Mesenchymal stem cell (in vitro differentiated cells and primary cell): ENCODE data around the gene MAN1A1.

ENCODE experiments used
- DNase-seq: peaks from one replicate; pipeline ENCODE4 v3.0.0-alpha.2; 2013
- H2AFZ ChIP-seq: one replicate; pipeline ENCODE4 v1.6.1; 2013; ENCODE audit warnings: low read depth, mild to moderate bottlenecking, control low read depth, inconsistent platforms, low read length, moderate library complexity
- H2AK5ac ChIP-seq: 2 replicates; pipeline ENCODE4 v1.6.1; 2013; ENCODE audit warnings: low read length, moderate library complexity, mild to moderate bottlenecking, inconsistent platforms; ENCODE audit not compliant: severe bottlenecking
- H2BK120ac ChIP-seq: one replicate; pipeline ENCODE4 v1.6.1; 2013; ENCODE audit warnings: low read depth, mild to moderate bottlenecking, inconsistent platforms, low read length, moderate library complexity
- H2BK12ac ChIP-seq, 2 experiments: one replicate each; pipeline ENCODE4 v1.6.1; 2013; ENCODE audit warnings: inconsistent platforms in 2 of 2, low read length in 2 of 2, mild to moderate bottlenecking in 2 of 2, moderate library complexity in 2 of 2, control low read depth in 1 of 2
- H2BK15ac ChIP-seq: one replicate; pipeline ENCODE4 v1.6.1; 2013; ENCODE audit warnings: mild to moderate bottlenecking, low read depth, inconsistent platforms; ENCODE audit not compliant: poor library complexity, severe bottlenecking
- H2BK5ac ChIP-seq: 2 replicates; pipeline ENCODE4 v1.6.1; 2013; ENCODE audit warnings: low read depth, mild to moderate bottlenecking, low read length, control low read depth, inconsistent platforms; ENCODE audit not compliant: poor library complexity, severe bottlenecking
- H3K14ac ChIP-seq, 2 experiments: one replicate each; pipeline ENCODE4 v1.6.1; 2013; ENCODE audit warnings: inconsistent platforms in 2 of 2, low read length in 2 of 2, control low read depth in 1 of 2, mild to moderate bottlenecking in 1 of 2, moderate library complexity in 1 of 2
- H3K18ac ChIP-seq, 2 experiments: one replicate each; pipeline ENCODE4 v1.6.1; 2013; ENCODE audit warnings: inconsistent platforms in 2 of 2, low read length in 2 of 2, control low read depth in 1 of 2, low read depth in 1 of 2, mild to moderate bottlenecking in 1 of 2
- H3K23ac ChIP-seq, 2 experiments: one replicate each; pipeline ENCODE4 v1.6.1; 2013; ENCODE audit warnings: inconsistent platforms in 2 of 2, low read length in 2 of 2, mild to moderate bottlenecking in 2 of 2, moderate library complexity in 2 of 2, control low read depth in 1 of 2
- H3K27ac ChIP-seq: 2 replicates; pipeline ENCODE4 v1.5.1; 2013; ENCODE audit warnings: mild to moderate bottlenecking, moderate library complexity, low read length, control low read depth, inconsistent platforms; ENCODE audit not compliant: poor library complexity, severe bottlenecking
- H3K27me3 ChIP-seq, 2 experiments: 2 replicates each; pipeline versions ENCODE4 v1.6.1 to v1.7.0; 2013; ENCODE audit warnings: low read length in 2 of 2, mild to moderate bottlenecking in 2 of 2, moderate library complexity in 2 of 2, control low read depth in 1 of 2, inconsistent platforms in 1 of 2; ENCODE audit not compliant: control insufficient read depth in 1 of 2, insufficient read depth in 1 of 2
- H3K36me3 ChIP-seq, 2 experiments: 2 replicates each; pipeline versions ENCODE4 v1.6.1 to v1.7.0; 2013; ENCODE audit warnings: low read length in 2 of 2, control low read depth in 1 of 2, inconsistent platforms in 1 of 2, low read depth in 1 of 2, mild to moderate bottlenecking in 1 of 2; ENCODE audit not compliant: insufficient read depth in 2 of 2, control insufficient read depth in 1 of 2
- H3K4ac ChIP-seq, 2 experiments: one replicate each; pipeline ENCODE4 v1.6.1; 2013; ENCODE audit warnings: inconsistent platforms in 2 of 2, low read length in 2 of 2, mild to moderate bottlenecking in 2 of 2, moderate library complexity in 2 of 2, control low read depth in 1 of 2, low read depth in 1 of 2
- H3K4me1 ChIP-seq: 2 replicates; pipeline ENCODE4 v1.6.1; 2013; ENCODE audit warnings: low read depth, low read length, control low read depth; ENCODE audit not compliant: control insufficient read depth, insufficient read depth
- H3K4me2 ChIP-seq: 2 replicates; pipeline ENCODE4 v1.6.1; 2013; ENCODE audit warnings: low read length, mild to moderate bottlenecking, inconsistent platforms; ENCODE audit not compliant: poor library complexity, severe bottlenecking
- H3K4me3 ChIP-seq, 2 experiments: 2 replicates each; pipeline versions ENCODE4 v1.5.1 to v1.7.0; 2013; ENCODE audit warnings: low read length in 2 of 2, mild to moderate bottlenecking in 2 of 2, control low read depth in 1 of 2, low read depth in 1 of 2; ENCODE audit not compliant: insufficient read depth in 1 of 2
- H3K79me1 ChIP-seq: replicated peaks from 2 replicates; pipeline ENCODE4 v1.6.1; 2013; ENCODE audit warnings: mild to moderate bottlenecking, control low read depth, low read length, inconsistent platforms; ENCODE audit not compliant: poor library complexity, severe bottlenecking
- H3K9ac ChIP-seq: 2 replicates; pipeline ENCODE4 v1.7.0; 2013; ENCODE audit warnings: mild to moderate bottlenecking, low read length, moderate library complexity
- H3K9me3 ChIP-seq: 2 replicates; pipeline ENCODE4 v1.7.0; 2013; ENCODE audit warnings: mild to moderate bottlenecking, low read length; ENCODE audit not compliant: control insufficient read depth
- H4K8ac ChIP-seq: one replicate; pipeline ENCODE4 v1.6.1; 2013; ENCODE audit warnings: inconsistent platforms, mild to moderate bottlenecking, low read length, moderate library complexity
- H4K91ac ChIP-seq: one replicate; pipeline ENCODE4 v1.6.1; 2013; ENCODE audit warnings: mild to moderate bottlenecking, low read length, inconsistent platforms
- WGBS: methylation state at CpG from one replicate; pipeline ENCODE4 v1.1.7; 2013; ENCODE audit warnings: mixed read lengths; 5-methylcytosine and 5-hydroxymethylcytosine counted together

Gene MAN1A1

DNA sequence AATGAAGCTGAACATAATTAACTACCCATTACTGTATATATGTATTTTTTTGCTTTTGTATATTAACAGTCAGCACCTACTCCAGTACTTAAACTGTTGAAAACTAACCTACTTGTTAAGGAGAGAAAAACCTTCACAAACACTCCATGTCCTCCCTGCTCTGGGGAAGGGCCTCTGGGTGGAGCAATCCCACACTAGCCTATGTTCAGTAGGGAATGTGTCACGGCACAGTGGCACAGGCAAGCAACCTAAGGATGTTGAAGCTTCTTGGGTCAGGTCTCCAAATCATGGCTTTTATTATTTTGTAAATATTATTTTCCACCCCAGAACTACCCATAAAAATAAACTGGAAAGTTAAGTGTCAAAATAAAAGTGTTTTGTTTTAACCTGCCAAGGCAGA is 5.3 kb downstream of the MAN1A1 start:
- no peak overlapping the region for H2AFZ ChIP-seq
- H3K27me3 ChIP-seq: no peaks in the 10 kb centered on the region
- peak overlapping the region in 1 of 2 experiments; percentile 93 for H3K4me3 ChIP-seq
- H3K4me1 ChIP-seq: peaks cover 4% of the 10 kb centered on the region
- DNase-seq: no peak
- H2BK120ac ChIP-seq: no peak overlapping the region
- no peak overlapping the region for H4K8ac ChIP-seq
- H3K23ac ChIP-seq: no peak overlapping the region
- H2BK15ac ChIP-seq: no peak overlapping the region
- WGBS: no CpG with 5 or more reads among the region's 1 CpG
- no peak overlapping the region for H2AK5ac ChIP-seq
- H4K91ac ChIP-seq: no peak overlapping the region
- H3K4ac ChIP-seq: no peak overlapping the region
- no peak overlapping the region for H3K14ac ChIP-seq
- H3K27ac ChIP-seq: no peak overlapping the region
- H3K79me1 ChIP-seq: peaks cover 21% of the 10 kb centered on the region
- no peaks in the 10 kb centered on the region for H3K9me3 ChIP-seq
- peaks cover 0 to 62% of the 10 kb centered on the region in 2 experiments for H3K36me3 ChIP-seq
- H3K4me2 ChIP-seq: no peak overlapping the region
- no peak overlapping the region for H3K18ac ChIP-seq
- no peak overlapping the region for H2BK12ac ChIP-seq
- H3K9ac ChIP-seq: peak overlapping the region; percentile 48
- no peak overlapping the region for H2BK5ac ChIP-seq

DNA sequence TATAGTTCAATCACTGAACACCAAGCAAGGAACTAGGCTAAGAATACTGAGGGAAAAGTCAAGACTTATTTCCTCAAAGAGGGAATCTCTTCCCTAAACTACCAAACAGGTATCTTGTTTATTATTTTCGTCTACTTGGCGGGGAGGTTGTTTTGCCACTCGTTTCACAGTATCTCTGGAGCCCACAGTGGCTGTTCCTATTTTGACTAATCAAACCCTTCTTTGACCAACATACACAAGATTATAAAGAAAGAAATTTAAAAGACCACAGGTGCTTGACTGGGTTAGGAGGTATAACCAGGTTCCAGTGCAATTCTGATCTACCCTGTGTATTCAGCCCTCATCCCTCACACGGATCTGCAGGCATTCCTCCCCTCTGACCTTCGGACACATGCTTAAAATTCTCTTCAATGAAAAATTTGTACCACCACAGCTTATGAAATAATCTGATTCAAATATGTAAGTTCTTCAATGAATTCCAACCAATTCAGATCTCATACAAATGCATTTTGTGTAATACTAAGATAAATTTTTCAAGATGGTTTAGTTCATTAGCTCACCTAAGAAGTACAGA is 5.9 kb downstream of the MAN1A1 start:
- no peak for DNase-seq

DNA sequence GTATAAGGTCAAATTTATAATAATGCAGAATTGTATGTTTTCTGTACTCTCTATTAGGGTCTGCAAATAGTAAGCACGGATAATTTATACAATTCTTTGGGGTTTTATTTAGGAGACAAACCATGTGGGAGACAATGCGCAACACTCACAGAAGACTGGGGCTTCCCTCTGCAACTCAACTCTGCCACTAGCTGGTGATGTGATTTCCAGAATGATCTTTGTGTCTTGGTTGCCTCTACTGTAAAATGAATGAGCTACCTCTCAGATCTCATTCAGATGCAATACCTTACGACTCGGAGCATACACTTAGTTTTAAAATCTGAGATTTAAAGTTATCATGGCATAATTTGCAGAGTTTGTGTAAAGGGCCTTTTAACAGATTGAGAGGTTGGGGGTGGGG is 6.4 kb downstream of the MAN1A1 start:
- Histone ChIP-seq H2BK120ac (no peak overlapping the region), H2AFZ (no peak overlapping the region), H2BK5ac (no peak overlapping the region), H3K14ac (no peak overlapping the region), H2BK12ac (no peak overlapping the region), H3K27ac (no peak overlapping the region), H3K4me1 (peaks cover 4% of the 10 kb centered on the region), H3K23ac (no peak overlapping the region), H3K36me3 (peaks cover 0 to 73% of the 10 kb centered on the region in 2 experiments), H3K9ac (no peak overlapping the region), H3K4ac (no peak overlapping the region), H2AK5ac (no peak overlapping the region), H3K9me3 (no peaks in the 10 kb centered on the region), H3K27me3 (no peaks in the 10 kb centered on the region), H3K79me1 (peaks cover 21% of the 10 kb centered on the region), H3K18ac (no peak overlapping the region), H3K4me3 (no peak overlapping the region), H2BK15ac (no peak overlapping the region), H4K91ac (no peak overlapping the region), H4K8ac (no peak overlapping the region), H3K4me2 (no peak overlapping the region)
- WGBS: 95% methylated on average over 4 of the region's 4 CpGs
- DNase-seq: no peak

More for the DNA sequence above, 5.9 kb downstream of the MAN1A1 start:
- H3K14ac ChIP-seq: no peak overlapping the region
- no peak overlapping the region for H3K4me3 ChIP-seq
- peaks cover 0 to 68% of the 10 kb centered on the region in 2 experiments for H3K36me3 ChIP-seq
- no peaks in the 10 kb centered on the region for H3K27me3 ChIP-seq
- no peak overlapping the region for H2AFZ ChIP-seq
- no peak overlapping the region for H3K27ac ChIP-seq
- H4K91ac ChIP-seq: no peak overlapping the region
- H3K4me2 ChIP-seq: no peak overlapping the region
- H3K4me1 ChIP-seq: peaks cover 4% of the 10 kb centered on the region
- H3K9ac ChIP-seq: peak overlapping the region; percentile 48
- H2AK5ac ChIP-seq: no peak overlapping the region
- no peak overlapping the region for H2BK5ac ChIP-seq
- 96% methylated on average over 5 of the region's 5 CpGs for WGBS
- H3K18ac ChIP-seq: no peak overlapping the region
- H4K8ac ChIP-seq: no peak overlapping the region
- no peak overlapping the region for H3K23ac ChIP-seq
- H3K4ac ChIP-seq: no peak overlapping the region
- H2BK120ac ChIP-seq: no peak overlapping the region
- H3K79me1 ChIP-seq: peaks cover 20% of the 10 kb centered on the region
- H3K9me3 ChIP-seq: no peaks in the 10 kb centered on the region
- no peak overlapping the region for H2BK15ac ChIP-seq
- H2BK12ac ChIP-seq: no peak overlapping the region

DNA sequence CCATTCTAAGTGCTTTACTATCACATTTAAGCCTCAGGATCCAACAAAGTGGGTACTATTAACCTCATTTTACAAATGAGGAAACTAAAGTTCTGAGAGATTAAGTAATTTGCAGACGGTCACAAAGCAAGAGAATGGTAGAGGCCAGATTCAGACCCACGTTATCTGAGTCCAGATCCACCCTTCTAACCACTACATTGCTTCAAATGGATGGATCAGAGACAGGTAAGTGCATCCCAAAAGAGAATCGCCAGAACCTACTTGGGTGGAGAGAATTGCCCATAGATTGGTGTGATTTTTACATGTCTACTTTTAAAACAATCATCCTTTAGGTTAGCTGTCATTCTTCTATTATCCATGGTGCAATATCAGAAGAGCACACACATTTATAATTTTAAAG is 7.1 kb downstream of the MAN1A1 start:
- peaks cover 1% of the 10 kb centered on the region for H3K4me1 ChIP-seq
- H3K14ac ChIP-seq: no peak overlapping the region
- H3K79me1 ChIP-seq: peaks cover 19% of the 10 kb centered on the region
- no peak overlapping the region for H2BK12ac ChIP-seq
- H4K8ac ChIP-seq: no peak overlapping the region
- H3K23ac ChIP-seq: no peak overlapping the region
- H2BK5ac ChIP-seq: no peak overlapping the region
- no peak overlapping the region for H3K4me3 ChIP-seq
- WGBS: 83% methylated on average over 2 of the region's 3 CpGs
- no peak overlapping the region for H3K4ac ChIP-seq
- no peaks in the 10 kb centered on the region for H3K9me3 ChIP-seq
- no peak for DNase-seq
- H3K9ac ChIP-seq: no peak overlapping the region
- H3K27ac ChIP-seq: no peak overlapping the region
- no peak overlapping the region for H3K18ac ChIP-seq
- no peak overlapping the region for H3K4me2 ChIP-seq
- H2BK15ac ChIP-seq: no peak overlapping the region
- no peaks in the 10 kb centered on the region for H3K27me3 ChIP-seq
- H2AFZ ChIP-seq: no peak overlapping the region
- peaks cover 0 to 76% of the 10 kb centered on the region in 2 experiments for H3K36me3 ChIP-seq
- H4K91ac ChIP-seq: no peak overlapping the region
- H2AK5ac ChIP-seq: no peak overlapping the region
- H2BK120ac ChIP-seq: no peak overlapping the region
